ENCODE data around the gene PCDH9. TPM values are rescaled to one million over a fixed set of nuclear protein-coding genes. Genes with fewer than 3 reads are reported as not detected.

The PCDH9 gene
- total RNA-seq, 1 donor from 2014 or later: 0.26 TPM

GRCh38 chr13:67084066-67084465 is 146.1 kb downstream of the PCDH9 start:
- DNase-seq (ENCODE audit: low read depth) (no peak), FAIRE-seq (no peak)
- no peaks in the 10 kb centered on the region for H3K27me3 ChIP-seq (ENCODE audit: control insufficient read depth, insufficient read depth, low read length)
- TF ChIP-seq CTCF (IDR thresholded peaks at IDR 0.05; ENCODE audit: insufficient read depth, low read length, severe bottlenecking): no peak
- no peak overlapping the region for H3K4me3 ChIP-seq (ENCODE audit: low read depth, low read length)
- H3K36me3 ChIP-seq (ENCODE audit: control insufficient read depth, insufficient read depth, low read length): no peaks in the 10 kb centered on the region

GRCh38 chr13:67083519-67083918 is 146.6 kb downstream of the PCDH9 start:
- H3K4me3 ChIP-seq (ENCODE audit: low read depth, low read length): no peak overlapping the region
- no peak for FAIRE-seq
- DNase-seq (ENCODE audit: low read depth): no peak
- no peaks in the 10 kb centered on the region for H3K27me3 ChIP-seq (ENCODE audit: control insufficient read depth, insufficient read depth, low read length)
- H3K36me3 ChIP-seq (ENCODE audit: control insufficient read depth, insufficient read depth, low read length): no peaks in the 10 kb centered on the region
- no peak for TF ChIP-seq CTCF (IDR thresholded peaks at IDR 0.05; ENCODE audit: insufficient read depth, low read length, severe bottlenecking)

GRCh38 chr13:67080351-67080750 is 149.8 kb downstream of the PCDH9 start:
- FAIRE-seq (no peak), DNase-seq (ENCODE audit: low read depth) (no peak)
- Histone ChIP-seq H3K4me3 (ENCODE audit: low read depth, low read length) (no peak overlapping the region), H3K36me3 (ENCODE audit: control insufficient read depth, insufficient read depth, low read length) (no peaks in the 10 kb centered on the region), H3K27me3 (ENCODE audit: control insufficient read depth, insufficient read depth, low read length) (no peaks in the 10 kb centered on the region)
- no peak for TF ChIP-seq CTCF (IDR thresholded peaks at IDR 0.05; ENCODE audit: insufficient read depth, low read length, severe bottlenecking)

- FAIRE-seq (no peak), DNase-seq (ENCODE audit: low read depth) (no peak)
- TF ChIP-seq CTCF (IDR thresholded peaks at IDR 0.05; ENCODE audit: insufficient read depth, low read length, severe bottlenecking): no peak
- Histone ChIP-seq H3K36me3 (ENCODE audit: control insufficient read depth, insufficient read depth, low read length) (no peaks in the 10 kb centered on the region), H3K4me3 (ENCODE audit: low read depth, low read length) (no peak overlapping the region), H3K27me3 (ENCODE audit: control insufficient read depth, insufficient read depth, low read length) (no peaks in the 10 kb centered on the region)
These were observed 152.1 kb downstream of the PCDH9 start for GRCh38 chr13:67078062-67078461.

GRCh38 chr13:67077132-67077531 is 153.0 kb downstream of the PCDH9 start:
- Histone ChIP-seq H3K4me3 (ENCODE audit: low read depth, low read length) (no peak overlapping the region), H3K27me3 (ENCODE audit: control insufficient read depth, insufficient read depth, low read length) (no peaks in the 10 kb centered on the region), H3K36me3 (ENCODE audit: control insufficient read depth, insufficient read depth, low read length) (no peaks in the 10 kb centered on the region)
- no peak for TF ChIP-seq CTCF (IDR thresholded peaks at IDR 0.05; ENCODE audit: insufficient read depth, low read length, severe bottlenecking)
- no peak for DNase-seq (ENCODE audit: low read depth)
- no peak for FAIRE-seq

- no peak for DNase-seq (ENCODE audit: low read depth)
- Histone ChIP-seq H3K36me3 (ENCODE audit: control insufficient read depth, insufficient read depth, low read length) (no peaks in the 10 kb centered on the region), H3K4me3 (ENCODE audit: low read depth, low read length) (no peak overlapping the region), H3K27me3 (ENCODE audit: control insufficient read depth, insufficient read depth, low read length) (no peaks in the 10 kb centered on the region)
- no peak for FAIRE-seq
- TF ChIP-seq CTCF (IDR thresholded peaks at IDR 0.05; ENCODE audit: insufficient read depth, low read length, severe bottlenecking): no peak
These were observed 153.8 kb downstream of the PCDH9 start for GRCh38 chr13:67076378-67076777.

Measured in bronchial epithelial cell (primary cell).